ENCODE data around the gene SUMO3.
A peak's percentile ranks its signal among the peaks of the same experiment; 100 is the strongest.

The SUMO3 gene

GRCh38 chr21:44778094-44778493, 39.8 kb downstream of the SUMO3 start:
- DNase-seq = no peak

- DNase-seq = no peak
These were observed 42.9 kb downstream of the SUMO3 start for GRCh38 chr21:44774972-44775371.

- no peak for DNase-seq
These were observed 44.5 kb downstream of the SUMO3 start for GRCh38 chr21:44773291-44773932.

GRCh38 chr21:44771896-44772525, 45.9 kb downstream of the SUMO3 start:
- DNase-seq = no peak

GRCh38 chr21:44767834-44768831, 49.7 kb downstream of the SUMO3 start:
- no peak for DNase-seq

- DNase-seq = no peak
These were observed 51.0 kb downstream of the SUMO3 start for GRCh38 chr21:44766818-44767354.

GRCh38 chr21:44766014-44766817, 51.6 kb downstream of the SUMO3 start:
- DNase-seq = no peak

GRCh38 chr21:44765231-44766013, 52.4 kb downstream of the SUMO3 start:
- peak; percentile 42 for DNase-seq

- no peak for DNase-seq
These were observed 53.3 kb downstream of the SUMO3 start for GRCh38 chr21:44764319-44765230.

- no peak for DNase-seq
These were observed 54.2 kb downstream of the SUMO3 start for GRCh38 chr21:44763451-44764318.

- DNase-seq = no peak
These were observed 54.8 kb downstream of the SUMO3 start for GRCh38 chr21:44763050-44763378.

GRCh38 chr21:44762221-44763049, 55.4 kb downstream of the SUMO3 start:
- DNase-seq = no peak

- DNase-seq = no peak
These were observed 56.1 kb downstream of the SUMO3 start for GRCh38 chr21:44761747-44762208.

GRCh38 chr21:44761011-44761729, 56.7 kb downstream of the SUMO3 start:
- DNase-seq = no peak

GRCh38 chr21:44760376-44760775, 57.5 kb downstream of the SUMO3 start:
- no peak for DNase-seq

- DNase-seq = no peak
These were observed 58.1 kb downstream of the SUMO3 start for GRCh38 chr21:44759628-44760285.
